ENCODE data around the gene REPIN1.

Gene REPIN1

GRCh38 chr7:150378853-150379440 lies 10.3 kb downstream of the REPIN1 start, which contains the start of gene ZNF775:
Gene ZNF775, plus strand, starts transcription at chr7:150379330. Its CDS starts 9,141 bp downstream, at chr7:150388471.
- Histone ChIP-seq H3K9me3 (ENCODE audit: control insufficient read depth, insufficient read depth, low read depth, low read length) (no peaks in the 10 kb centered on the region), H3K4me1 (ENCODE audit: control insufficient read depth, insufficient read depth, low read length) (peaks cover 3% of the 10 kb centered on the region; the same call in 1 of the 2 replicates), H3K4me3 (ENCODE audit: low read depth, low read length) (peak within 1 kb of the TSS; percentile 80), H3K36me3 (ENCODE audit: control insufficient read depth in 2 of 2, insufficient read depth in 1 of 2, low read length in 2 of 2) (peaks cover 0 to 11% of the 10 kb centered on the region in 2 experiments; a peak in 1 of 3 replicates), H3K27ac (ENCODE audit: extremely low read depth, low read depth, low read length) (peak within 1 kb of the TSS; percentile 62; the same call in 1 of the 2 replicates)
- ChIA-PET POLR2A (interaction anchor here (0.6 to 2.2 kb wide), 3 partner anchors 10 to 607 kb away, joined by 3 to 18 read pairs (median 6); partner anchors contain the start of gene REPIN1), CTCF (no interaction called here)
- TF ChIP-seq BCL11B (tag by site-specific recombination; IDR thresholded peaks at IDR 0.05; ENCODE audit: low read depth) (0 out of 2 replicates have a peak, but pooled peaks have one; percentile 7), ZNF280C (tag by site-specific recombination; IDR thresholded peaks at IDR 0.05) (no peak), AEBP2 (tag by site-specific recombination; IDR thresholded peaks at IDR 0.05; ENCODE audit: borderline replicate concordance) (no peak), ZNF202 (tag by site-specific recombination; IDR thresholded peaks at IDR 0.05; ENCODE audit: borderline replicate concordance) (no peak), PRDM10 (tag by site-specific recombination; IDR thresholded peaks at IDR 0.05) (no peak), CTCF (tag by site-specific recombination; IDR thresholded peaks at IDR 0.05) (no peak), ZFP3 (tag by site-specific recombination; IDR thresholded peaks at IDR 0.05; ENCODE audit: low read depth) (no peak), ZNF530 (tag by site-specific recombination; IDR thresholded peaks at IDR 0.05; ENCODE audit: low read depth) (no peak), ZNF701 (tag by site-specific recombination; IDR thresholded peaks at IDR 0.05) (no peak), ZSCAN18 (tag by site-specific recombination; IDR thresholded peaks at IDR 0.05) (no peak), ZNF549 (tag by site-specific recombination; IDR thresholded peaks at IDR 0.05) (no peak; the same call in 1 of the 2 replicates), ZNF621 (tag by site-specific recombination; IDR thresholded peaks at IDR 0.05) (no peak), ZNF302 (tag by site-specific recombination; IDR thresholded peaks at IDR 0.05; ENCODE audit: low read depth) (no peak), ZNF266 (tag by site-specific recombination; IDR thresholded peaks at IDR 0.05; ENCODE audit: low read depth) (no peak), ZNF449 (tag by site-specific recombination; IDR thresholded peaks at IDR 0.05) (no peak), SCRT1 (tag by site-specific recombination; IDR thresholded peaks at IDR 0.05; ENCODE audit: borderline replicate concordance) (no peak), ZBTB49 (tag by site-specific recombination; IDR thresholded peaks at IDR 0.05; ENCODE audit: low read depth) (no peak), ZNF433 (tag by site-specific recombination; IDR thresholded peaks at IDR 0.05; ENCODE audit: low read depth) (no peak), ZNF639 (tag by site-specific recombination; IDR thresholded peaks at IDR 0.05) (no peak), SP2 (tag by site-specific recombination; IDR thresholded peaks at IDR 0.05) (peak; percentile 90)
